Ectodermal cell (in vitro differentiated cells): Measurements from ENCODE around the gene PSMA2.

Source experiments
- H3K27ac ChIP-seq: 2 replicates; pipeline ENCODE4 v1.7.0; 2013; ENCODE audit warnings: mild to moderate bottlenecking, low read depth, low read length; ENCODE audit not compliant: insufficient read depth, poor library complexity, severe bottlenecking
- H3K27me3 ChIP-seq: 2 replicates; pipeline ENCODE4 v1.7.0; 2013; ENCODE audit warnings: mild to moderate bottlenecking, low read length; ENCODE audit not compliant: insufficient read depth, control insufficient read depth, poor library complexity, severe bottlenecking
- H3K36me3 ChIP-seq: one replicate; pipeline ENCODE4 v1.7.0; 2013; ENCODE audit warnings: low read length; ENCODE audit not compliant: control insufficient read depth, insufficient read depth
- H3K4me1 ChIP-seq: one replicate; pipeline ENCODE4 v1.7.0; 2013; ENCODE audit warnings: low read length; ENCODE audit not compliant: control insufficient read depth, insufficient read depth
- H3K4me3 ChIP-seq: 2 replicates; pipeline ENCODE4 v1.7.0; 2013; ENCODE audit warnings: low read depth, low read length, control low read depth; ENCODE audit not compliant: insufficient read depth
- H3K9me3 ChIP-seq: 2 replicates; pipeline ENCODE4 v1.7.0; 2013; ENCODE audit warnings: mild to moderate bottlenecking, low read length, moderate library complexity; ENCODE audit not compliant: control insufficient read depth
- WGBS, 2 experiments: methylation state at CpG; one replicate each; pipeline ENCODE4 v1.1.7; 2013; ENCODE audit warnings: missing lambda C conversion rate in 2 of 2; 5-methylcytosine and 5-hydroxymethylcytosine counted together

The PSMA2 gene

GRCh38 chr7:42928754-42929153, 3.2 kb downstream of the PSMA2 start:
- Histone ChIP-seq H3K9me3 (no peaks in the 10 kb centered on the region), H3K4me3 (no peak overlapping the region), H3K36me3 (peaks cover 24% of the 10 kb centered on the region), H3K27ac (no peak overlapping the region), H3K4me1 (peaks cover 10% of the 10 kb centered on the region), H3K27me3 (no peaks in the 10 kb centered on the region)
- WGBS, 2 experiments: 58 to 59% methylated on average over 3 of the region's 3 CpGs

GRCh38 chr7:42926204-42926603, 5.8 kb downstream of the PSMA2 start:
- peaks cover 10% of the 10 kb centered on the region for H3K4me1 ChIP-seq

GRCh38 chr7:42925630-42926029, 6.3 kb downstream of the PSMA2 start:
- no peak overlapping the region for H3K27ac ChIP-seq
- H3K9me3 ChIP-seq: no peaks in the 10 kb centered on the region
- WGBS, 2 experiments: 98 to 100% methylated on average over 1 of the region's 1 CpG
- no peak overlapping the region for H3K4me3 ChIP-seq
- H3K27me3 ChIP-seq: no peaks in the 10 kb centered on the region
- peaks cover 8% of the 10 kb centered on the region for H3K4me1 ChIP-seq
- peaks cover 42% of the 10 kb centered on the region for H3K36me3 ChIP-seq

More at GRCh38 chr7:42926204-42926603, 5.8 kb downstream of the PSMA2 start:
- WGBS, 2 experiments: 97 to 100% methylated on average over 2 to 3 of the region's 5 CpGs
- Histone ChIP-seq H3K36me3 (peaks cover 36% of the 10 kb centered on the region), H3K9me3 (no peaks in the 10 kb centered on the region), H3K27me3 (no peaks in the 10 kb centered on the region), H3K4me3 (no peak overlapping the region), H3K27ac (no peak overlapping the region)

GRCh38 chr7:42924223-42924838, 7.6 kb downstream of the PSMA2 start:
- WGBS, 2 experiments: 95 to 96% methylated on average over 5 of the region's 5 CpGs
- H3K4me3 ChIP-seq: no peak overlapping the region
- H3K9me3 ChIP-seq: no peaks in the 10 kb centered on the region
- H3K27ac ChIP-seq: no peak overlapping the region
- H3K27me3 ChIP-seq: no peaks in the 10 kb centered on the region
- H3K4me1 ChIP-seq: no peaks in the 10 kb centered on the region
- H3K36me3 ChIP-seq: peaks cover 52% of the 10 kb centered on the region

GRCh38 chr7:42922017-42922753, 9.8 kb downstream of the PSMA2 start:
- Histone ChIP-seq H3K9me3 (no peaks in the 10 kb centered on the region), H3K36me3 (peaks cover 53% of the 10 kb centered on the region), H3K4me3 (no peak overlapping the region), H3K4me1 (no peaks in the 10 kb centered on the region), H3K27ac (no peak overlapping the region), H3K27me3 (no peaks in the 10 kb centered on the region)
- WGBS, 2 experiments: 82 to 98% methylated on average over 2 of the region's 3 CpGs

GRCh38 chr7:42915356-42915755, 16.6 kb downstream of the PSMA2 start:
- H3K9me3 ChIP-seq: no peaks in the 10 kb centered on the region
- no peak overlapping the region for H3K4me3 ChIP-seq
- peaks cover 25% of the 10 kb centered on the region for H3K36me3 ChIP-seq
- H3K27ac ChIP-seq: no peak overlapping the region
- no peaks in the 10 kb centered on the region for H3K27me3 ChIP-seq
- 89 to 94% methylated on average over 1 of the region's 1 CpG for WGBS, 2 experiments
- no peaks in the 10 kb centered on the region for H3K4me1 ChIP-seq

GRCh38 chr7:42914421-42915045, 17.4 kb downstream of the PSMA2 start:
- Histone ChIP-seq H3K27ac (no peak overlapping the region), H3K9me3 (no peaks in the 10 kb centered on the region), H3K36me3 (peaks cover 18% of the 10 kb centered on the region), H3K27me3 (no peaks in the 10 kb centered on the region), H3K4me3 (no peak overlapping the region), H3K4me1 (no peaks in the 10 kb centered on the region)
- 70 to 92% methylated on average over 3 to 4 of the region's 5 CpGs for WGBS, 2 experiments

- Histone ChIP-seq H3K4me1 (no peaks in the 10 kb centered on the region), H3K36me3 (peaks cover 16% of the 10 kb centered on the region), H3K27me3 (no peaks in the 10 kb centered on the region), H3K27ac (no peak overlapping the region), H3K9me3 (no peaks in the 10 kb centered on the region), H3K4me3 (no peak overlapping the region)
- WGBS, 2 experiments: 72 to 78% methylated on average over 6 of the region's 6 CpGs
Measured at GRCh38 chr7:42914009-42914408, 18.0 kb downstream of the PSMA2 start.

- no peak overlapping the region for H3K27ac ChIP-seq
- H3K4me1 ChIP-seq: no peaks in the 10 kb centered on the region
- H3K4me3 ChIP-seq: no peak overlapping the region
- no peaks in the 10 kb centered on the region for H3K9me3 ChIP-seq
- peaks cover 16% of the 10 kb centered on the region for H3K36me3 ChIP-seq
- 90 to 92% methylated on average over 2 of the region's 2 CpGs for WGBS, 2 experiments
- H3K27me3 ChIP-seq: no peaks in the 10 kb centered on the region
Measured at GRCh38 chr7:42913591-42913990, 18.4 kb downstream of the PSMA2 start.
